Measurements from ENCODE around the gene EID2B. TPM values are rescaled to one million over a fixed set of nuclear protein-coding genes. Genes with fewer than 3 reads are reported as not detected.

EID2B gene
- total and polyA plus RNA-seq, 10 donors: 2.0 to 5.7 (median 4.7) TPM

DNA sequence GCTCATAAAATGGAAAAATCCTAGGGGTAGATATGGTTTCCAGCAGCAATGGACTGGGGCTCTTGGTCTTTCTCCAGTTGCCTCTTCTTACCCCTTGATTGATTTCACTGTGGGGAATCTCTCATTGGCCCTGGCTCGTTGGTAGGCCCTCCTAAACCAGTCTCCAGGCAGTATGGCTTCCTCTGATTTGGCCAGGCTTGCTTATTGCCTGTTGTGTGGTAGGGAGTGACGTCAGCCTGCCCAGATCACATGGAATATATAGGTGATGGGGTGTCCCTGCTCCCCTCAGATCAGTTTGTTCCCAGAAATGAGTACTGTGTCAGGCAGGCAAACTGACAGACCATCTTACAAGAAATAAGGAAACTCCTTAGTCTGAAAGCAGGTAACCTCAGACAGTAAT lies 23.4 kb downstream of the EID2B start:
- WGBS, 5 donors: 52 to 70% (median 61%) methylated on average over 2 of the region's 2 CpGs
- no peak for DNase-seq
- no peaks in the 10 kb centered on the region for H3K36me3 ChIP-seq
- H3K4me1 ChIP-seq: peaks cover 0 to 15% (median 12%) of the 10 kb centered on the region in 6 donors
- intact Hi-C loops (cut with DNase I; ENCODE audit: low total_unique reads): no loop called here
- no peak overlapping the region for H3K27ac ChIP-seq
- no peak for TF ChIP-seq CTCF (IDR thresholded peaks at IDR 0.05 in 8 of 11, conservative IDR thresholded peaks at IDR 0.05 in 3 of 11)
- no peak for TF ChIP-seq POLR2A (IDR thresholded peaks at IDR 0.05)
- no peak for TF ChIP-seq POLR2AphosphoS5 (IDR thresholded peaks at IDR 0.05)
- no peaks in the 10 kb centered on the region for H3K9me3 ChIP-seq
- no peak overlapping the region for H3K4me3 ChIP-seq
- H3K27me3 ChIP-seq (replicated peaks in 1 of 7): peaks cover 2 to 91% (median 53%) of the 10 kb centered on the region in 7 donors

DNA sequence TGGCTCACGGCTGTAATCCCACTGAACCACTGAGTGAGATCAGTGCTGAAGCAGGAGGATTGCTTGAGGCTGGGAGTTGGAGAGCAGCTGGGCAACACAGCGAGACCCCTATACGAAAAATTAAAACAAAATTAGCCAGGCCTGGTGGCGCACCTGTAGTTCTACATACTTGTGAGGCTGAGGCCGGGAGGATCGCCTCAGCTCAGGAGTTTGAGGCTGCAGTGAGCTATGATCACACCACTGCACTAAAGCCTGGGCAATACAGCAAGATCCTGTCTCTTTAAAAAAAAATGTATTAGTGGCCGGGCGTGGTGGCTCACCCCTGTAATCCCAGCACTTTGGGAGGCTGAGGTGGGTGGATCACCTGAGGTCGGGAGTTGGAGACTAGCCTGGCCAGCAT lies 24.0 kb downstream of the EID2B start:
- Histone ChIP-seq H3K9me3 (no peaks in the 10 kb centered on the region), H3K27ac (no peak overlapping the region), H3K4me1 (peaks cover 0 to 15% (median 12%) of the 10 kb centered on the region in 6 donors), H3K27me3 (replicated peaks in 1 of 7) (peaks cover 2 to 91% (median 53%) of the 10 kb centered on the region in 7 donors), H3K4me3 (no peak overlapping the region), H3K36me3 (no peaks in the 10 kb centered on the region)
- intact Hi-C loops (cut with DNase I; ENCODE audit: low total_unique reads): no loop called here
- WGBS, 5 donors: 89 to 95% (median 89%) methylated on average over 9 of the region's 9 CpGs
- TF ChIP-seq POLR2A (IDR thresholded peaks at IDR 0.05): no peak
- no peak for TF ChIP-seq CTCF (IDR thresholded peaks at IDR 0.05 in 8 of 11, conservative IDR thresholded peaks at IDR 0.05 in 3 of 11)
- TF ChIP-seq POLR2AphosphoS5 (IDR thresholded peaks at IDR 0.05): no peak
- DNase-seq: no peak

DNA sequence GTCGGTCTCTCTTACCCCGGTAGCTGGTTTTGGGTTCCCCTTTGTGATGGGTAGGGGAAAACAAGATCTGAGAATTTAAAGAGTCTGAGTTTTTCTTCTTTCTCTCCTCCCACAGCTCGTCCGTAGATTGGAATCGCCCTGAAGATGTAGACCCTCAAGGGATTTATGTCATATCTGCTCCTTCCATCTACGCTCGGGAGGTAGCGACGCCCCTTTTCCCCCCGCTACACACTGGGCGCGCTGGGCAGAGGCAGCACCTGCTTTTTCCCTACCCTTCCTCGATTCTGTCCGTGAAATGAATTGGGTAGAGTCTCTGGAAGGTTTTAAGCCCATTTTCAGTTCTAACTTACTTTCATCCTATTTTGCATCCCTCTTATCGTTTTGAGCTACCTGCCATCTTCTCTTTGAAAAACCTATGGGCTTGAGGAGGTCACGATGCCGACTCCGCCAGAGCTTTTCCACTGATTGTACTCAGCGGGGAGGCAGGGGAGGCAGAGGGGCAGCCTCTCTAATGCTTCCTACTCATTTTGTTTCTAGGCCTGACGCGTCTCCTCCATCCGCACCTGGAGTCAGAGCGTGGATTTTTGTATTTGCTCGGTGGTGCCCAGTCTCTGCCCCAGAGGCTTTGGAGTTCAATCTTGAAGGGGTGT lies 24.8 kb downstream of the EID2B start:
- WGBS, 5 donors: 49 to 59% (median 54%) methylated on average over 24 of the region's 24 CpGs
- H3K9me3 ChIP-seq: no peaks in the 10 kb centered on the region
- no peak for DNase-seq
- TF ChIP-seq POLR2A (IDR thresholded peaks at IDR 0.05): no peak
- no peak for TF ChIP-seq POLR2AphosphoS5 (IDR thresholded peaks at IDR 0.05)
- no peak for TF ChIP-seq CTCF (IDR thresholded peaks at IDR 0.05 in 8 of 11, conservative IDR thresholded peaks at IDR 0.05 in 3 of 11)
- intact Hi-C loops (cut with DNase I; ENCODE audit: low total_unique reads): no loop called here
- H3K4me1 ChIP-seq: peaks cover 0 to 20% (median 16%) of the 10 kb centered on the region in 6 donors
- peak overlapping the region in 6 of 8 donors; percentile 44 to 74 (median 50) for H3K4me3 ChIP-seq
- H3K27ac ChIP-seq: no peak overlapping the region
- no peaks in the 10 kb centered on the region for H3K36me3 ChIP-seq
- peaks cover 2 to 91% (median 53%) of the 10 kb centered on the region in 7 donors for H3K27me3 ChIP-seq (replicated peaks in 1 of 7)

DNA sequence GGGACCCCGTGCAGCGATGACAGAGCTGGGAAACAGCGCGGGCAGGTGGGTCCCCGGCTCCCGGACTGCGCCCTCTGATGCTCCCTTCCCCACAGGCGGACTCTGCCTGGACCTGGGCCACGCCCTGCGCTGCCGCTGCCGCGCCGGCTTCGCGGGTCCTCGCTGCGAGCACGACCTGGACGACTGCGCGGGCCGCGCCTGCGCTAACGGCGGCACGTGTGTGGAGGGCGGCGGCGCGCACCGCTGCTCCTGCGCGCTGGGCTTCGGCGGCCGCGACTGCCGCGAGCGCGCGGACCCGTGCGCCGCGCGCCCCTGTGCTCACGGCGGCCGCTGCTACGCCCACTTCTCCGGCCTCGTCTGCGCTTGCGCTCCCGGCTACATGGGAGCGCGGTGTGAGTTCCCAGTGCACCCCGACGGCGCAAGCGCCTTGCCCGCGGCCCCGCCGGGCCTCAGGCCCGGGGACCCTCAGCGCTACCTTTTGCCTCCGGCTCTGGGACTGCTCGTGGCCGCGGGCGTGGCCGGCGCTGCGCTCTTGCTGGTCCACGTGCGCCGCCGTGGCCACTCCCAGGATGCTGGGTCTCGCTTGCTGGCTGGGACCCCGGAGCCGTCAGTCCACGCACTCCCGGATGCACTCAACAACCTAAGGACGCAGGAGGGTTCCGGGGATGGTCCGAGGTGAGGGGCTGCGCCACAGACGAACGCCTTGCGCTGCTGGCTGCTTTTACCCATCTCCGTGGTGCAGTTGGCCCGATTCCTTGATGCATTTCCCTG lies 25.5 kb downstream of the EID2B start:
- no peaks in the 10 kb centered on the region for H3K9me3 ChIP-seq
- peaks cover 0 to 25% (median 20%) of the 10 kb centered on the region in 6 donors for H3K4me1 ChIP-seq
- H3K4me3 ChIP-seq: peak overlapping the region; percentile 21 to 74 (median 48)
- intact Hi-C loops (cut with DNase I; ENCODE audit: low total_unique reads): no loop called here
- TF ChIP-seq CTCF (IDR thresholded peaks at IDR 0.05 in 8 of 11, conservative IDR thresholded peaks at IDR 0.05 in 3 of 11) (no peak), POLR2A (IDR thresholded peaks at IDR 0.05) (no peak), POLR2AphosphoS5 (IDR thresholded peaks at IDR 0.05) (no peak)
- DNase-seq: peak; percentile 82
- H3K36me3 ChIP-seq: no peaks in the 10 kb centered on the region
- H3K27ac ChIP-seq: no peak overlapping the region
- H3K27me3 ChIP-seq (replicated peaks in 1 of 7): peaks cover 1 to 91% (median 53%) of the 10 kb centered on the region in 7 donors
- 4 to 9% (median 6%) methylated on average over 65 to 96 of the region's 96 CpGs for WGBS, 5 donors

All from spleen (tissue), 11 donors.